Trophoblast cell (in vitro differentiated cells and primary cell): Measurements from ENCODE around the gene CACNA1C.

Experiments used
- DNase-seq, 2 donors: peaks; one replicate each; pipeline ENCODE4 v3.0.0-alpha.2; 2016
- H2AFZ ChIP-seq: 2 replicates; pipeline ENCODE4 v1.6.1; 2013; ENCODE audit warnings: low read length, moderate library complexity, mild to moderate bottlenecking; ENCODE audit not compliant: insufficient read depth, poor library complexity
- H2AK5ac ChIP-seq: 2 replicates; pipeline ENCODE4 v1.6.1; 2013; ENCODE audit warnings: mild to moderate bottlenecking, low read length
- H2BK120ac ChIP-seq: 2 replicates; pipeline ENCODE4 v1.6.1; 2013; ENCODE audit warnings: low read length, mild to moderate bottlenecking, moderate library complexity; ENCODE audit not compliant: insufficient read depth, poor library complexity
- H2BK12ac ChIP-seq: 2 replicates; pipeline ENCODE4 v1.6.1; 2013; ENCODE audit warnings: mild to moderate bottlenecking, low read length, moderate library complexity
- H2BK5ac ChIP-seq: 2 replicates; pipeline ENCODE4 v1.6.1; 2013; ENCODE audit warnings: low read length, low read depth, moderate library complexity, mild to moderate bottlenecking; ENCODE audit not compliant: poor library complexity
- H3K14ac ChIP-seq: 2 replicates; pipeline ENCODE4 v1.6.1; 2013; ENCODE audit warnings: mild to moderate bottlenecking, low read length
- H3K18ac ChIP-seq: 2 replicates; pipeline ENCODE4 v1.6.1; 2013; ENCODE audit warnings: mild to moderate bottlenecking, low read length
- H3K23ac ChIP-seq: 2 replicates; pipeline ENCODE4 v1.6.1; 2013; ENCODE audit warnings: low read length
- H3K27ac ChIP-seq: 2 replicates; pipeline ENCODE4 v1.5.1; 2013; ENCODE audit warnings: low read depth, mild to moderate bottlenecking, inconsistent platforms, low read length, moderate library complexity
- H3K27me3 ChIP-seq: 2 replicates; pipeline ENCODE4 v1.6.1; 2013; ENCODE audit warnings: inconsistent platforms, mild to moderate bottlenecking, low read length, moderate library complexity; ENCODE audit not compliant: insufficient read depth
- H3K36me3 ChIP-seq, 2 experiments: 1 replicate in 1 of 2; 2 replicates in 1 of 2; pipeline ENCODE4 v1.6.1; 2013; ENCODE audit warnings: low read length in 2 of 2, mild to moderate bottlenecking in 2 of 2, moderate library complexity in 1 of 2; ENCODE audit not compliant: insufficient read depth in 2 of 2, control insufficient read depth in 1 of 2
- H3K4ac ChIP-seq: 2 replicates; pipeline ENCODE4 v1.6.1; 2013; ENCODE audit warnings: low read depth, mild to moderate bottlenecking, low read length, moderate library complexity
- H3K4me1 ChIP-seq, 2 experiments: 1 replicate in 1 of 2; 2 replicates in 1 of 2; pipeline ENCODE4 v1.6.1; 2013; ENCODE audit warnings: low read length in 2 of 2, mild to moderate bottlenecking in 2 of 2, moderate library complexity in 1 of 2; ENCODE audit not compliant: insufficient read depth in 2 of 2, control insufficient read depth in 1 of 2
- H3K4me2 ChIP-seq: 2 replicates; pipeline ENCODE4 v1.6.1; 2013; ENCODE audit warnings: inconsistent platforms, mild to moderate bottlenecking, low read length, moderate library complexity
- H3K4me3 ChIP-seq: 2 replicates; pipeline ENCODE4 v1.5.1; 2013; ENCODE audit warnings: mild to moderate bottlenecking, low read depth, low read length, inconsistent platforms
- H3K79me1 ChIP-seq: one replicate; pipeline ENCODE4 v1.6.1; 2013; ENCODE audit warnings: low read length
- H3K79me2 ChIP-seq: 2 replicates; pipeline ENCODE4 v1.6.1; 2013; ENCODE audit warnings: low read length, mild to moderate bottlenecking; ENCODE audit not compliant: control insufficient read depth, insufficient read depth, poor library complexity
- H3K9ac ChIP-seq: 2 replicates; pipeline ENCODE4 v1.6.1; 2013; ENCODE audit warnings: mild to moderate bottlenecking, low read length
- H3K9me3 ChIP-seq: 2 replicates; pipeline ENCODE4 v1.6.1; 2013; ENCODE audit warnings: low read depth, mild to moderate bottlenecking, control low read depth, inconsistent platforms, low read length; ENCODE audit not compliant: insufficient read depth
- H4K12ac ChIP-seq: 2 replicates; pipeline ENCODE4 v1.6.1; 2013; ENCODE audit warnings: low read depth, mild to moderate bottlenecking, low read length, moderate library complexity
- H4K8ac ChIP-seq: 2 replicates; pipeline ENCODE4 v1.6.1; 2013; ENCODE audit warnings: low read depth, mild to moderate bottlenecking, low read length, moderate library complexity
- H4K91ac ChIP-seq: one replicate; pipeline ENCODE4 v1.6.1; 2013; ENCODE audit warnings: low read depth, mild to moderate bottlenecking, low read length, moderate library complexity
- WGBS: extraction: QIAGEN DNeasy Blood & Tissue Kit; methylation state at CpG from one replicate; pipeline ENCODE4 v1.1.7; 2013; ENCODE audit warnings: missing lambda C conversion rate; ENCODE audit not compliant: insufficient read length, insufficient coverage; ENCODE audit errors: extremely low coverage; 5-methylcytosine and 5-hydroxymethylcytosine counted together

The CACNA1C gene

DNA sequence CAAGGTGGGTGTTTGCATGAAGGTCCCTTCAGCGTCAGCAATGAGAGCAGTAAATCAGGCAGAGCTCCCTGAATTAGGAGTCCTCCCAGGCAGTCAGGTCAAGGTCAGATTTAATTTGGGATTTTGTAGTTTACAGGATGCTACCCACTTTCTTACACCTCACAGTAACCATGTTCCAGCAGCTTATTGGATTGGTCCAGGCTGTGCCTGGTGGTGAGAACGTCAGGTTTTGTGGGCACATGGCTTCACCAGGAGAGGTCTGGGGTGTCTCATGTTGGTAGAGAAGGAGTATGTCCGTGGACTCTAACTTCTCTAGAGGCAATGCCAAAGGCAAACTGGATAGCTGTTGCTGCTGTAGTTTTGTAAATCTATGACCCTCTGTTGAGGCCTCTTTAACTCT lies 158.3 kb downstream of the CACNA1C start:
- Histone ChIP-seq H3K4me3 (no peak overlapping the region), H4K12ac (no peak overlapping the region), H2BK12ac (no peak overlapping the region), H2BK5ac (no peak overlapping the region), H2AFZ (no peak overlapping the region), H3K4me2 (no peak overlapping the region), H3K14ac (no peak overlapping the region), H2AK5ac (no peak overlapping the region), H2BK120ac (no peak overlapping the region), H3K79me1 (no peaks in the 10 kb centered on the region), H3K23ac (no peak overlapping the region), H3K79me2 (no peaks in the 10 kb centered on the region), H3K9ac (no peak overlapping the region), H4K8ac (no peak overlapping the region), H3K4me1 (peaks cover 3 to 15% of the 10 kb centered on the region in 2 experiments), H3K27me3 (no peaks in the 10 kb centered on the region), H3K36me3 (no peaks in the 10 kb centered on the region), H3K9me3 (peaks cover 3% of the 10 kb centered on the region), H3K18ac (no peak overlapping the region), H4K91ac (no peak overlapping the region), H3K4ac (no peak overlapping the region), H3K27ac (no peak overlapping the region)
- no CpG with 5 or more reads among the region's 3 CpGs for WGBS
- DNase-seq: no peak

DNA sequence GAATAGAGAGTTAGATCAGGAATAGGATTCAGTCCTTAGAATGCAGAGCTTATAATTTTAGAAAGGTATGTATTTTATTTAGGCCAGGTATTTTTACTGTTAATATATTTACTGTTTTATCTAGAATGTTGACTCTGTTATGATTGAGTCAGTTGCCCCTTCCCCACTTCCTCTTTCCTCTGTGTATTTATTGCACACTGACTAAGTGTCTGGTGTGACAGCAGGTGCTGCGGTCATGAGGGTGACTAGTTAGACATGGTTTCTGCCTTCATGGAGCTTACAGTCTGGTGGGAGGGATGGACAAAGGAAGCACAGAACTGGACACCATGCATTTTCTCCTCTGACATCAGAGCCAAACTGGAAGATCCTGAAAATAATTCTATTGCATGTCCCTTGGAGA lies 159.8 kb downstream of the CACNA1C start:
- Histone ChIP-seq H3K14ac (no peak overlapping the region), H2BK5ac (no peak overlapping the region), H3K9ac (no peak overlapping the region), H2BK12ac (no peak overlapping the region), H3K23ac (no peak overlapping the region), H3K27ac (no peak overlapping the region), H3K4me2 (no peak overlapping the region), H3K18ac (no peak overlapping the region), H3K27me3 (no peaks in the 10 kb centered on the region), H2BK120ac (no peak overlapping the region), H3K4ac (no peak overlapping the region), H3K4me3 (no peak overlapping the region), H3K79me1 (no peaks in the 10 kb centered on the region), H3K9me3 (peaks cover 3% of the 10 kb centered on the region), H3K36me3 (no peaks in the 10 kb centered on the region), H4K8ac (no peak overlapping the region), H3K4me1 (peaks cover 3 to 18% of the 10 kb centered on the region in 2 experiments), H3K79me2 (no peaks in the 10 kb centered on the region), H2AK5ac (no peak overlapping the region), H4K91ac (no peak overlapping the region), H2AFZ (no peak overlapping the region), H4K12ac (no peak overlapping the region)
- no CpG with 5 or more reads among the region's 1 CpG for WGBS
- DNase-seq: no peak

DNA sequence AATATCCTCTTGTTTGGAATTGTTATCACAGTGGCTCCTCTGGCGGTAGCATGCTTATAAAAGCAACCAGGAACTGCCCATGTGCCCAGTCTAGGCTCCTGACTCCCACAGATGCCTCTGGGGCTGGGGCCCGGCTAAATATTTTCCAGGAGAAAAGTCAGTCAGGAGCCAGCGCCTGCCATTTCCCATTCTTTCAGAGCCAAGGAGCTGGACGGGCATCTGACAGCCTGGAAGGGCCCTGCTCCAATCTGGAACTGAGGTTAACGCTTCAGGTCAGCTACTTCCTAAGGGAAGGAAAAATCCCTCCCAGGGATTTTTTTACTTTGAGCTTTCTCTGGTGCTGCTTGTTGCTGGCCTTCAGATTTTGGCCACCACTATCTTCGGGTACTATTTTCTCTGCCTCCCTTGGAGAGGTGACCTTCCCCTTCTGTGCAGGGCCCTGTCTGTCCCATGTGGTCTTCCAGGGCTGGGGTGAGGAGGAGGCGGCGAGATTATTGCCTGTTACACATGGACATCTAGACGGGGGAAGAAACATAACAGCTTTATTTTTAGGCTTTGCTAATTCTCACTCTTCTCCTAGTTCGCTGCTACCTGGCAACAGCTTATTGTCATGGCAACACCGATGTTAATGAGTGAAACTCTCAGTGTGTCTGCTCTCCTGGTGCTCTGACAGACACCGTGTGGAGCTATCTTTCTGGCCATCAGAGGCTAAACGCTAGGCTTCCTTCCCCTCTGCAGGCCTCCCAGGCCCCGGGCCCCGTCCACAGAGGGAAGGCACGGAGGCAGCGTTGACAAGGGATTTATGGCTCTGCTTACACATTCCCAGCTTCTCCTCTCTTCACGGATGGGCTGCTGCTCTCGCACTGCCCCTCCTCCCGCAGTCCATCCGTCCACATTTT lies 160.4 kb downstream of the CACNA1C start:
- no peaks in the 10 kb centered on the region for H3K27me3 ChIP-seq
- H2BK120ac ChIP-seq: no peak overlapping the region
- H2BK12ac ChIP-seq: no peak overlapping the region
- no peaks in the 10 kb centered on the region for H3K79me1 ChIP-seq
- H3K9me3 ChIP-seq: peaks cover 3% of the 10 kb centered on the region
- no peak overlapping the region for H3K18ac ChIP-seq
- WGBS: no CpG with 5 or more reads among the region's 21 CpGs
- no peak for DNase-seq
- H4K8ac ChIP-seq: no peak overlapping the region
- H3K79me2 ChIP-seq: no peaks in the 10 kb centered on the region
- H2BK5ac ChIP-seq: no peak overlapping the region
- no peak overlapping the region for H3K9ac ChIP-seq
- H3K36me3 ChIP-seq: no peaks in the 10 kb centered on the region
- no peak overlapping the region for H2AFZ ChIP-seq
- no peak overlapping the region for H3K4ac ChIP-seq
- no peak overlapping the region for H2AK5ac ChIP-seq
- H3K4me1 ChIP-seq: peaks cover 3 to 18% of the 10 kb centered on the region in 2 experiments
- no peak overlapping the region for H4K91ac ChIP-seq
- peak overlapping the region; percentile 12 for H3K4me2 ChIP-seq
- H4K12ac ChIP-seq: no peak overlapping the region
- H3K23ac ChIP-seq: no peak overlapping the region
- no peak overlapping the region for H3K14ac ChIP-seq
- H3K4me3 ChIP-seq: no peak overlapping the region
- no peak overlapping the region for H3K27ac ChIP-seq

DNA sequence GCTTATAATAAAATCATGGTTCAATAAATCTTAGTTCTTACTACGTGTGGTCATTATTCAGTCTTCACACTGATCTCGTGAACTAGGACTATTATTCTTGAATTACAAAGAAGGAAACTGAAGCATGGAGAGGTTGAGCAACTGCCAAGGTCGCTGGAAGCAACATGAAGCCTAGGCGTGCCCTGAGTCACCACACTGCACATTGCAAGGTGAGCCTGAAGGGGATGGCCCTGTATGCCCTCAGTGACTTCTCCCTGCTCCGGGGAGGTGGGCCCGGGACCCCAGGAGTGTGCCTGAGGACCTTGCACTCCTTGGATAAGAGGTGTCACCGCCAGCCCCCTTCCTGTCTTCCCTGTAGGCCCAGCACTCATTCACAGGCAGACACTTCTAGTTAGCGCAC lies 161.6 kb downstream of the CACNA1C start:
- H4K8ac ChIP-seq: no peak overlapping the region
- no peak overlapping the region for H3K18ac ChIP-seq
- no peak overlapping the region for H3K23ac ChIP-seq
- H2AFZ ChIP-seq: no peak overlapping the region
- no peak overlapping the region for H2BK12ac ChIP-seq
- DNase-seq: peak in 1 of 2 donors; percentile 5
- H2BK120ac ChIP-seq: no peak overlapping the region
- no peaks in the 10 kb centered on the region for H3K27me3 ChIP-seq
- no peak overlapping the region for H2BK5ac ChIP-seq
- no peaks in the 10 kb centered on the region for H3K79me1 ChIP-seq
- H3K79me2 ChIP-seq: no peaks in the 10 kb centered on the region
- no CpG with 5 or more reads among the region's 8 CpGs for WGBS
- no peak overlapping the region for H4K91ac ChIP-seq
- H3K4ac ChIP-seq: no peak overlapping the region
- no peak overlapping the region for H3K14ac ChIP-seq
- no peak overlapping the region for H3K9ac ChIP-seq
- H3K27ac ChIP-seq: no peak overlapping the region
- no peak overlapping the region for H3K4me3 ChIP-seq
- no peak overlapping the region for H3K4me2 ChIP-seq
- H4K12ac ChIP-seq: no peak overlapping the region
- H2AK5ac ChIP-seq: no peak overlapping the region
- H3K9me3 ChIP-seq: peaks cover 3% of the 10 kb centered on the region
- H3K36me3 ChIP-seq: no peaks in the 10 kb centered on the region
- H3K4me1 ChIP-seq: peaks cover 3 to 18% of the 10 kb centered on the region in 2 experiments
